Osteoblast (primary cell): ENCODE measurements around the gene SLIT3. TPM values are rescaled to one million over a fixed set of nuclear protein-coding genes. Genes with fewer than 3 reads are reported as not detected.

ENCODE experiments used
- DNase-seq: peaks from one replicate; pipeline ENCODE4 v3.0.0; 2011; ENCODE audit warnings: low spot score, mixed read lengths; ENCODE audit not compliant: insufficient read length; ENCODE audit errors: missing footprints
- H2AFZ ChIP-seq: 2 replicates; pipeline ENCODE4 v1.6.0; 2011; ENCODE audit warnings: mild to moderate bottlenecking, low read length
- H3K27ac ChIP-seq: 2 replicates; pipeline ENCODE4 v1.5.1; 2011; ENCODE audit warnings: mild to moderate bottlenecking, low read depth, low read length, moderate library complexity
- H3K27me3 ChIP-seq: 2 replicates; pipeline ENCODE4 v1.6.0; 2012; ENCODE audit warnings: mild to moderate bottlenecking, control low read depth, inconsistent platforms, low read length, moderate library complexity; ENCODE audit not compliant: insufficient read depth
- H3K36me3 ChIP-seq: 2 replicates; pipeline ENCODE4 v1.5.1; 2011; ENCODE audit warnings: mild to moderate bottlenecking, low read length, control low read depth, moderate library complexity; ENCODE audit not compliant: insufficient read depth
- H3K4me1 ChIP-seq: 2 replicates; pipeline ENCODE4 v1.5.1; 2011; ENCODE audit warnings: mild to moderate bottlenecking, low read length, control low read depth, moderate library complexity; ENCODE audit not compliant: insufficient read depth
- H3K4me2 ChIP-seq: 2 replicates; pipeline ENCODE4 v1.6.0; 2011; ENCODE audit warnings: mild to moderate bottlenecking, low read length; ENCODE audit not compliant: insufficient read depth
- H3K4me3 ChIP-seq: fragments of 200-600 bp; sonication (generic); 3 replicates; pipeline ENCODE4 v1.5.1; 2012; ENCODE audit warnings: mild to moderate bottlenecking, low read length, inconsistent platforms; ENCODE audit not compliant: insufficient read depth
- H3K79me2 ChIP-seq: 2 replicates; pipeline ENCODE4 v1.6.0; 2012; ENCODE audit warnings: mild to moderate bottlenecking, low read length, control low read depth, inconsistent platforms; ENCODE audit not compliant: insufficient read depth
- H3K9me3 ChIP-seq: 2 replicates; pipeline ENCODE4 v1.5.1; 2011; ENCODE audit warnings: low read depth, low read length, control low read depth
- H4K20me1 ChIP-seq: 2 replicates; pipeline ENCODE4 v1.6.0; 2012; ENCODE audit warnings: mild to moderate bottlenecking, low read length, control low read depth; ENCODE audit not compliant: insufficient read depth
- total RNA-seq: library from RNA; depleted of rRNA; stranded (reverse); fragments of >200 nt; gene quantifications from 2 replicates; pipeline ENCODE4 v1.2.3, GENCODE V29; 2012
- TF ChIP-seq, protein P1 (sequence below): IDR thresholded peaks from 2 replicates; pipeline ENCODE4 v1.5.1; 2011; ENCODE audit warnings: mild to moderate bottlenecking, low read depth, low read length, moderate library complexity; ENCODE audit errors: extremely low read depth

SLIT3 gene
- total RNA-seq, 1 donor = 37.6 TPM

- H3K4me2 ChIP-seq = no peak overlapping the region
- no peaks in the 10 kb centered on the region for H3K36me3 ChIP-seq
- no peaks in the 10 kb centered on the region for H3K9me3 ChIP-seq
- H3K4me3 ChIP-seq = no peak overlapping the region
- H3K27me3 ChIP-seq = no peaks in the 10 kb centered on the region
- no peaks in the 10 kb centered on the region for H3K4me1 ChIP-seq
- H3K27ac ChIP-seq = no peak overlapping the region
- H2AFZ ChIP-seq = no peak overlapping the region
- TF ChIP-seq, protein P1, sequence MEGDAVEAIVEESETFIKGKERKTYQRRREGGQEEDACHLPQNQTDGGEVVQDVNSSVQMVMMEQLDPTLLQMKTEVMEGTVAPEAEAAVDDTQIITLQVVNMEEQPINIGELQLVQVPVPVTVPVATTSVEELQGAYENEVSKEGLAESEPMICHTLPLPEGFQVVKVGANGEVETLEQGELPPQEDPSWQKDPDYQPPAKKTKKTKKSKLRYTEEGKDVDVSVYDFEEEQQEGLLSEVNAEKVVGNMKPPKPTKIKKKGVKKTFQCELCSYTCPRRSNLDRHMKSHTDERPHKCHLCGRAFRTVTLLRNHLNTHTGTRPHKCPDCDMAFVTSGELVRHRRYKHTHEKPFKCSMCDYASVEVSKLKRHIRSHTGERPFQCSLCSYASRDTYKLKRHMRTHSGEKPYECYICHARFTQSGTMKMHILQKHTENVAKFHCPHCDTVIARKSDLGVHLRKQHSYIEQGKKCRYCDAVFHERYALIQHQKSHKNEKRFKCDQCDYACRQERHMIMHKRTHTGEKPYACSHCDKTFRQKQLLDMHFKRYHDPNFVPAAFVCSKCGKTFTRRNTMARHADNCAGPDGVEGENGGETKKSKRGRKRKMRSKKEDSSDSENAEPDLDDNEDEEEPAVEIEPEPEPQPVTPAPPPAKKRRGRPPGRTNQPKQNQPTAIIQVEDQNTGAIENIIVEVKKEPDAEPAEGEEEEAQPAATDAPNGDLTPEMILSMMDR = no peak
- no peak for DNase-seq
- H3K79me2 ChIP-seq = no peaks in the 10 kb centered on the region
- peaks cover 41% of the 10 kb centered on the region for H4K20me1 ChIP-seq
These were observed 10.0 kb downstream of the SLIT3 start for GRCh38 chr5:169290895-169291294.

DNA sequence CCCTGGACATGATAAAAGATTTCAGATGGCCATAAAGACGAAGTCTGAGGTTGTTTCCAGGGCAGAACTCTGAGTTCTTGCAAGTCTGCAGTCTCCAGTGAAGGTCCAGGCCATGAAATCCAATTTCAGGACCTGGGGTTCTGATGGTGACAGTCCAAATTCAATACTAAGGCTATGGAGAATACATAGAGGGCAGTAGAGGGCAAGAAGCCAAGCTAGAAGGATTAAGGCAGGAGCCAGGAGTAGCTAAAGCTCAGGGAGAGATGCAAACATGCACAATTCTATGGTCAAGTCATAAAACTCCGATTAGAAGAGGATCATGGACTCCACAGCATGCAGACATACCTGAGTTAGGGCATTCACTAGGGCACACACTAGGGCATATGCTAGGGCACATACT is 11.4 kb downstream of the SLIT3 start:
- TF ChIP-seq, protein P1 = peak; percentile 25
- Histone ChIP-seq H3K27me3 (no peaks in the 10 kb centered on the region), H3K79me2 (no peaks in the 10 kb centered on the region), H3K36me3 (no peaks in the 10 kb centered on the region), H3K9me3 (peaks cover 3% of the 10 kb centered on the region), H4K20me1 (peaks cover 30% of the 10 kb centered on the region), H3K27ac (no peak overlapping the region), H3K4me1 (no peaks in the 10 kb centered on the region), H3K4me2 (no peak overlapping the region), H2AFZ (no peak overlapping the region), H3K4me3 (no peak overlapping the region)
- peak; percentile 63 for DNase-seq

DNA sequence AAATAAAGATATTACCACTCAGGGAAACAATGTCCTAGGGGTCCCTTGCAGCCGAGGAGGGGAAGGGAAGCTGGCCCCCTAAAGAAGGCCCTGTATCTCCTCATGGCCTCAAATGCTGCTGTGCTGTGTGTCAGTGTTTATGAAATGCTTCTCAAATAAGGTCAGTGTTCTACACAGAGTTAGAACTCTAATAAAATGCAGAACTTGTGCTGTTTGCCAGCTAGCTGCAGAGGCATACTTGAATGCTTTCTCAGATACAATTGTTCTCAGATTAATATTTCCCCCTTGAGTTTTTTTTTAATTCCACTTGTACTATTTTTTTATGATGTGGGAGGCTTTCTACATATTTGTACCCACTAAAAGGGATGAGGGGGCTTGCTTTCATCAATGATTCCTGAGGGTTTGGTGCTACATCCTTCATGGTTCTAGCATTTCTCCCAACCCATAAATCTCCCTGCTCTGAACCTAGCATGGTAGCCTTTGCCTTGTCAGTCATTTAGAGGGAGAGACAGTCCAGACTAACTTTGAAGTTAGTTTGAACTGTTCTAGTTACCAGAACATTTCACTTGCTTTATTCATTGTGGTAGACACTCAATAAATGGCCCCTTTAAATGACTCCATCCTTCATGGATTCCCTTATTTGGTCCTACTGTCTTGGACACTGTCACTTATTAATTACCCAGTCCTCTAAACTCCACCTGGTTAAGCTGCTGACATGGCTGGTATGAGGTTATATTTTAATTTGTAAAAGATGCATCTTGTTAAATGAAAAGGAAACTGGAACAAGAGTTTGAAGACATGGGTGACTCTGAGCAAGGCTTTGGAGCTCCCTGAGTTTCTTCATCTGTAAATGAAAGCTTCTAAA is 12.6 kb downstream of the SLIT3 start:
- no peak overlapping the region for H3K4me3 ChIP-seq
- TF ChIP-seq, protein P1 = no peak
- H3K27ac ChIP-seq = no peak overlapping the region
- no peaks in the 10 kb centered on the region for H3K27me3 ChIP-seq
- H3K9me3 ChIP-seq = peaks cover 3% of the 10 kb centered on the region
- DNase-seq = no peak
- no peaks in the 10 kb centered on the region for H3K4me1 ChIP-seq
- no peaks in the 10 kb centered on the region for H3K36me3 ChIP-seq
- no peak overlapping the region for H2AFZ ChIP-seq
- peaks cover 26% of the 10 kb centered on the region for H4K20me1 ChIP-seq
- no peaks in the 10 kb centered on the region for H3K79me2 ChIP-seq
- H3K4me2 ChIP-seq = no peak overlapping the region

GRCh38 chr5:169287529-169287928 is 13.4 kb downstream of the SLIT3 start:
- TF ChIP-seq, protein P1 = no peak
- Histone ChIP-seq H3K4me2 (no peak overlapping the region), H3K79me2 (no peaks in the 10 kb centered on the region), H3K4me3 (no peak overlapping the region), H3K36me3 (no peaks in the 10 kb centered on the region), H3K27me3 (no peaks in the 10 kb centered on the region), H3K4me1 (no peaks in the 10 kb centered on the region), H3K27ac (no peak overlapping the region), H4K20me1 (peaks cover 26% of the 10 kb centered on the region), H3K9me3 (peaks cover 3% of the 10 kb centered on the region), H2AFZ (no peak overlapping the region)
- no peak for DNase-seq
